Thyroid gland (tissue), 4 donors: Measurements from ENCODE around the gene KCNA10.

Source experiments
- CTCF ChIP-seq, 6 experiments: fragments of 200-600 bp in 3 of 6; fragments of 450-650 bp in 3 of 6; sonication (generic) in 3 of 6; IDR thresholded peaks; one replicate each; pipeline ENCODE4 v1.5.1; 2016 to 2019; ENCODE audit warnings: antibody characterized with exemption in 6 of 6, mild to moderate bottlenecking in 2 of 6, inconsistent platforms in 1 of 6, moderate library complexity in 1 of 6
- POLR2A ChIP-seq, 2 donors: fragments of 450-650 bp; IDR thresholded peaks; one replicate each; pipeline ENCODE4 v1.6.1; 2017; ENCODE audit warnings: antibody characterized with exemption in 2 of 2, mild to moderate bottlenecking in 2 of 2, moderate library complexity in 1 of 2

GRCh38 chr1:110485725-110486124 is 33.2 kb downstream of the KCNA10 start:
- TF ChIP-seq CTCF (IDR thresholded peaks at IDR 0.05): no peak
- no peak for TF ChIP-seq POLR2A (IDR thresholded peaks at IDR 0.05)
